ENCODE data around the gene TAF9.
"Not testable (repeated sequence)": the region's sequence is repeated elsewhere in the genome, so short reads cannot be mapped to it uniquely, and the experiment has no call there.

Gene TAF9

DNA sequence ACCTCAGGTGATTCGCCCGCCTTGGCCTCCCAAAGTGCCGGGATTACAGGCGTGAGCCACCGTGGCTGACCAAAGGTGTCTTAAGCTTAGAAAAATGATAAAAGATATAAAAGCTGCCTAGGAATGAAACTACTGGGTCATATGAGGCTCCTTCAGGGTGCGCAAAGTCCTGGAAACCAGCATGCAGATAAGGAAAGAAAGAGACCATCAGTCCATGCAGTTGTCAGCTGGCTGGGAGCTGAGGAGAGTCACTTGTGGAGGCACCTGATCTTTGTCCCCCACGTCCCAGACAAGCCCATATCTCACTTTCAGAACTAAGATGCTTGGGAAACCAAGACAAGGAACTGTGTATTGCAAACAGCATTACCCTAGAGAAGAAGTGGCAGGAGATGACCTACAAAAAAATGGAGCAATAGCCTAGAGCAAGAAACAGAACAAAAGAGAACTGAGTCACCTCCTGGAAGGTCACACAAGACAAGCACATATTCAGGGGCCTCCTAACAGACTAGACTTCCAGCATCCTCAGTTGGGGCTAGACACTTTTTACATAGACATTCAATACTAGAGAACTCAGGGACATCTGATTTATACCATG is 33.9 kb downstream of the TAF9 start:
- TF ChIP-seq CTCF (IDR thresholded peaks at IDR 0.05; ENCODE audit: low read length, missing control alignments): no peak
- peak; percentile 14 for DNase-seq (ENCODE audit: low read depth)
- no peak overlapping the region for H3K4me3 ChIP-seq (replicated peaks; ENCODE audit: low read depth, low read length)

DNA sequence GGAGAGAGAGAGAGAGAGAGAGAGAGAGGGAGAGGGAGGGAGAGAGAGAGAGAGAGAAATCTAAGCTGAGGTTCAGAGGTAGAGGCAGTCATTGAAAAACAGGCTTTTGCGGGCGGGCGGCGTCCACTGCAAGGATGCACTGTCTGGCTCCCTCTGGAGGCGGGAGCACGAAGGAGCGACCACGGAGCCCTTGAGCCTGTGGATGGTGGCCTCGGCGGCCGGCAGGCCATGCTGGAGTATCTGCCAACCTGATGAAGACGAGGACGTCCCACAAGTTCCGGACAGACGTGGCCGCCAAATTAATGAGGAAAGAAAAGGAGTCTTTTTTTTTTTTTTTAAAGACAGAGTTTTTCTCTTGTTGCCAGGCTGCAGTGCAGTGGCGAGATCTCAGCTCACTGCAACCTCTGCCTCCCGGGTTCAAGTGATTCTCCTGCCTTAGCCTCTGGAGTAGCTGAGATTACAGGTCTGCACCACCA is 34.5 kb downstream of the TAF9 start:
- TF ChIP-seq CTCF (IDR thresholded peaks at IDR 0.05; ENCODE audit: low read length, missing control alignments): peak; percentile 77
- peak; percentile 84 for DNase-seq (ENCODE audit: low read depth)
- H3K4me3 ChIP-seq (replicated peaks; ENCODE audit: low read depth, low read length): peak overlapping the region; percentile 17

DNA sequence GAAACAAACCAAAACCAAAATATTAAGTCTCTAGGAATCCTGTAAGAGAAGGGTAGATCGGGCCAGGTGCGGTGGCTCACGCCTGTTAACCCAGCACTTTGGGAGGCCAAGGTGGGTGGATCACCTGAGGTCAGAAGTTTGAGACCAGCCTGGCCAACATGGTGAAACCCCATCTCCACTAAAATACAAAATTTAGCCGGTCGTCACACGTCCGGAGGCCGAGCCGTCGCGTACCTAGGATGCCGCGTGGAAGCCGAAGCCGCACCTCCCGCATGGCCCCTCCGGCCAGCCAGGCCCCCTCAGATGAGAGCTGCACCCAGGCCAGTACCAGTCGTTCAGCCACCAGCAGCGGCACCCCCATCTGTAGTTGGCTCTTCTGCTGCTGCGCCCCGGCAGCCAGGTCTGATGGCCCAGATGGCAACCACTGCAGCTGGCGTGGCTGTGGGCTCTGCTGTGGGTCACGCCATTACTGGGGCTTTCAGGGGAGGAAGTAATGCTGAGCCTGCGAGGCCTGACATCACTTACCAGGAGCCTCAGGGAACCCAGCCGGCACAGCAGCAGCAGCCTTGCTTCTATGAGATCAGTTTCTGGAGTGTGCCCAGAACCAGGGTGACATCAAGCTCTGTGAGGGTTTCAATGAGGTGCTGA is 35.5 kb downstream of the TAF9 start:
- DNase-seq (ENCODE audit: low read depth); H3K4me3 ChIP-seq (replicated peaks; ENCODE audit: low read depth, low read length): not testable (repeated sequence)

- TF ChIP-seq CTCF (IDR thresholded peaks at IDR 0.05; ENCODE audit: low read length, missing control alignments): no peak
- H3K4me3 ChIP-seq (replicated peaks; ENCODE audit: low read depth, low read length): peak overlapping the region; percentile 75
- no peak for DNase-seq (ENCODE audit: low read depth)
Observed at GRCh38 chr5:69331528-69332445, 37.5 kb downstream of the TAF9 start.

DNA sequence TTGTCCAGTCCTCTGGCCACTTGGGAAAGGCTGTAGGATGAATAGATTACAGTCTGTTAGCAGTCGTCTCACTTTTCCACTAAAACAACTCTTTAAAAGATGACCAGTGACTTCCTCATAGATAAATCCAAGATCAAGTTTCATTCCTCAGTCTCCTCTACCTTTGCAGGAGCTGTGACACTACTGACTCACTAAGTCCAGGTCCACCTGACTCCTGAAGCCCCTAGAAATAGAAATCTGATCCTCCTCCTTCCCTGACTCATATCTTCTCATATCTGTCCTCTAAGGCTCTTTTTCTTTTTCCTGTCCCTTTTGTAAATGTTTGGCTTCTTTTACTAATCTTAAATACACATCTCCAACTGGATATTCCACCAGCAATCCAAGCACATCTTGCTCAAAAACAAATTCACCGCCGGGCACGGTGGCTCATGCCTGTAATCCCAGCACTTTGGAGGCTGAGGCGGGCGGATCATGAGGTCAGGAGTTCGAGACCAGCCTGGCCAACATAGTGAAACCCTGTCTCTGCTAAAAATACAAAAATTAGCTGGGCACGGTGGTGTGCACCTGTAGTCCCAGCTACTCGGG is 39.3 kb downstream of the TAF9 start:
- no peak for TF ChIP-seq CTCF (IDR thresholded peaks at IDR 0.05; ENCODE audit: low read length, missing control alignments)
- DNase-seq (ENCODE audit: low read depth): no peak
- H3K4me3 ChIP-seq (replicated peaks; ENCODE audit: low read depth, low read length): no peak overlapping the region

- no peak for TF ChIP-seq CTCF (IDR thresholded peaks at IDR 0.05; ENCODE audit: low read length, missing control alignments)
- no peak for DNase-seq (ENCODE audit: low read depth)
- H3K4me3 ChIP-seq (replicated peaks; ENCODE audit: low read depth, low read length): no peak overlapping the region
Observed at GRCh38 chr5:69326365-69326764, 43.0 kb downstream of the TAF9 start.

- no peak for TF ChIP-seq CTCF (IDR thresholded peaks at IDR 0.05; ENCODE audit: low read length, missing control alignments)
- DNase-seq (ENCODE audit: low read depth): no peak
- no peak overlapping the region for H3K4me3 ChIP-seq (replicated peaks; ENCODE audit: low read depth, low read length)
Observed at GRCh38 chr5:69317391-69317790, 51.9 kb downstream of the TAF9 start.

Data from fibroblast of pulmonary artery (primary cell).